GM18951 (cell line): ENCODE measurements around the gene ABCC2.

Experiments used
- POLR2A ChIP-seq: IDR thresholded peaks from 4 replicates; pipeline ENCODE4 v1.6.1; 2011; ENCODE audit warnings: mild to moderate bottlenecking; ENCODE audit not compliant: insufficient read length, insufficient read depth; ENCODE audit errors: extremely low read depth
- in situ Hi-C: fragments of 300-500 bp; cut with MboI; formaldehyde crosslinking; loops from one replicate; pipeline ENCODE4 v1.12.0; 2022; ENCODE audit warnings: low sequenced_read_pairs, mixed read lengths, inconsistent platforms; ENCODE audit not compliant: unreplicated experiment

The ABCC2 gene

GRCh38 chr10:99805190-99805589 is 22.8 kb downstream of the ABCC2 start:
- in situ Hi-C loops = no loop called here
- TF ChIP-seq POLR2A = no peak

- TF ChIP-seq POLR2A = no peak
- in situ Hi-C loops = no loop called here
Observed at GRCh38 chr10:99806091-99806490, 23.7 kb downstream of the ABCC2 start.

- in situ Hi-C loops = no loop called here
- no peak for TF ChIP-seq POLR2A
Observed at GRCh38 chr10:99807786-99808185, 25.3 kb downstream of the ABCC2 start.

- no peak for TF ChIP-seq POLR2A
- in situ Hi-C loops = no loop called here
Observed at GRCh38 chr10:99808270-99808669, 25.8 kb downstream of the ABCC2 start.

GRCh38 chr10:99809481-99809880 is 27.0 kb downstream of the ABCC2 start:
- no peak for TF ChIP-seq POLR2A
- in situ Hi-C loops = no loop called here

GRCh38 chr10:99809931-99810615 is 27.6 kb downstream of the ABCC2 start:
- in situ Hi-C loops = no loop called here
- TF ChIP-seq POLR2A = no peak

- in situ Hi-C loops = no loop called here
- no peak for TF ChIP-seq POLR2A
Observed at GRCh38 chr10:99812177-99812576, 29.7 kb downstream of the ABCC2 start.

- no peak for TF ChIP-seq POLR2A
- in situ Hi-C loops = no loop called here
Observed at GRCh38 chr10:99814143-99814542, 31.7 kb downstream of the ABCC2 start.

- in situ Hi-C loops = no loop called here
- no peak for TF ChIP-seq POLR2A
Observed at GRCh38 chr10:99815621-99816020, 33.2 kb downstream of the ABCC2 start.

- in situ Hi-C loops = no loop called here
- TF ChIP-seq POLR2A = no peak
Observed at GRCh38 chr10:99827936-99828335, 45.5 kb downstream of the ABCC2 start.

- TF ChIP-seq POLR2A = no peak
- in situ Hi-C loops = no loop called here
Observed at GRCh38 chr10:99828464-99828863, 46.0 kb downstream of the ABCC2 start.

GRCh38 chr10:99832439-99832838 is 50.0 kb downstream of the ABCC2 start:
- in situ Hi-C loops = no loop called here
- no peak for TF ChIP-seq POLR2A

GRCh38 chr10:99834410-99834809 is 52.0 kb downstream of the ABCC2 start:
- in situ Hi-C loops = no loop called here
- no peak for TF ChIP-seq POLR2A

GRCh38 chr10:99835947-99836346 is 53.5 kb downstream of the ABCC2 start:
- no peak for TF ChIP-seq POLR2A
- in situ Hi-C loops = no loop called here

GRCh38 chr10:99836711-99837110 is 54.3 kb downstream of the ABCC2 start:
- no peak for TF ChIP-seq POLR2A
- in situ Hi-C loops = no loop called here

- in situ Hi-C loops = loop anchor here (10.0 kb wide), 1 partner anchor 204 kb away; no protein-coding TSS in a partner anchor
Observed at GRCh38 chr10:99840859-99841258, 58.4 kb downstream of the ABCC2 start.
